Activated CD4-positive, CD25-positive, alpha-beta regulatory T cell (primary cell): Measurements from ENCODE around the gene TEX19.

Source experiments
- DNase-seq, 4 experiments: peaks; one replicate each; lab custom pipeline; 2025; lab: John Stamatoyannopoulos, UW

Gene TEX19

GRCh38 chr17:82390860-82391435 is 31.9 kb downstream of the TEX19 start:
- no peak for DNase-seq

- DNase-seq: no peak
These were observed 32.5 kb downstream of the TEX19 start for GRCh38 chr17:82391496-82392066.

- no peak for DNase-seq
These were observed 33.3 kb downstream of the TEX19 start for GRCh38 chr17:82392209-82392920.

GRCh38 chr17:82392941-82393340 is 33.9 kb downstream of the TEX19 start:
- no peak for DNase-seq

GRCh38 chr17:82394278-82394677 is 35.2 kb downstream of the TEX19 start:
- no peak for DNase-seq

GRCh38 chr17:82396601-82397435 is 37.8 kb downstream of the TEX19 start:
- no peak for DNase-seq

GRCh38 chr17:82397449-82398335 is 38.6 kb downstream of the TEX19 start:
- DNase-seq: no peak

GRCh38 chr17:82399041-82399441 is 40.0 kb downstream of the TEX19 start:
- no peak for DNase-seq

GRCh38 chr17:82399601-82400101 is 40.6 kb downstream of the TEX19 start:
- DNase-seq: no peak

GRCh38 chr17:82400206-82400605 is 41.2 kb downstream of the TEX19 start:
- DNase-seq: no peak

- peak in 1 of 4 experiments; percentile 21 for DNase-seq
These were observed 41.8 kb downstream of the TEX19 start for GRCh38 chr17:82400830-82401229.

- DNase-seq: no peak
These were observed 43.8 kb downstream of the TEX19 start for GRCh38 chr17:82402865-82403264.

- DNase-seq: no peak
These were observed 44.9 kb downstream of the TEX19 start for GRCh38 chr17:82403662-82404660.

- DNase-seq: no peak
These were observed 46.0 kb downstream of the TEX19 start for GRCh38 chr17:82405051-82405450.

- no peak for DNase-seq
These were observed 47.2 kb downstream of the TEX19 start for GRCh38 chr17:82406131-82406671.

GRCh38 chr17:82407255-82407654 is 48.2 kb downstream of the TEX19 start:
- DNase-seq: no peak

GRCh38 chr17:82408288-82408937 is 49.4 kb downstream of the TEX19 start:
- DNase-seq: no peak

- DNase-seq: no peak
These were observed 49.9 kb downstream of the TEX19 start for GRCh38 chr17:82408938-82409318.

- no peak for DNase-seq
These were observed 51.1 kb downstream of the TEX19 start for GRCh38 chr17:82410014-82410716.
